MM.1S (cell line): ENCODE results near the gene MNDA.
"Not testable (repeated sequence)": the region's sequence is repeated elsewhere in the genome, so short reads cannot be mapped to it uniquely, and the experiment has no call there.

Experiments
- DNase-seq: peaks from one replicate; pipeline ENCODE4 v3.0.0-alpha.2; 2015
- H2AFZ ChIP-seq: fragments of 300-600 bp; sonication (generic); 2 replicates; pipeline ENCODE4 v1.6.0; 2016; ENCODE audit warnings: antibody characterized with exemption, low read length
- H3F3A ChIP-seq: fragments of 300-600 bp; sonication (generic); 2 replicates; pipeline ENCODE4 v1.6.1; 2016; ENCODE audit warnings: mild to moderate bottlenecking, antibody characterized with exemption, low read length, moderate library complexity, mixed read lengths; ENCODE audit not compliant: insufficient read depth
- H3K27ac ChIP-seq: fragments of 300-600 bp; sonication (generic); 2 replicates; pipeline ENCODE4 v1.5.1; 2016; ENCODE audit warnings: mild to moderate bottlenecking, low read length
- H3K27me3 ChIP-seq: fragments of 300-600 bp; sonication (generic); replicated peaks from 2 replicates; pipeline ENCODE4 v1.6.0; 2016; ENCODE audit warnings: low read length; ENCODE audit not compliant: insufficient read depth
- H3K36me3 ChIP-seq: fragments of 300-600 bp; sonication (generic); replicated peaks from 2 replicates; pipeline ENCODE4 v1.6.1; 2016; ENCODE audit warnings: mild to moderate bottlenecking, low read length, mixed read lengths; ENCODE audit not compliant: insufficient read depth
- H3K4me1 ChIP-seq: fragments of 300-600 bp; sonication (generic); 2 replicates; pipeline ENCODE4 v1.6.1; 2016; ENCODE audit warnings: low read length, mixed read lengths
- H3K4me2 ChIP-seq: fragments of 300-600 bp; sonication (generic); 2 replicates; pipeline ENCODE4 v1.6.0; 2016; ENCODE audit warnings: low read depth, low read length
- H3K4me3 ChIP-seq: fragments of 300-600 bp; sonication (generic); 2 replicates; pipeline ENCODE4 v1.5.1; 2016; ENCODE audit warnings: low read length, mixed read lengths
- H3K79me2 ChIP-seq: fragments of 300-600 bp; sonication (generic); 2 replicates; pipeline ENCODE4 v1.6.1; 2016; ENCODE audit warnings: mixed run types, low read length, mixed read lengths
- H3K9ac ChIP-seq: fragments of 300-600 bp; sonication (generic); 2 replicates; pipeline ENCODE4 v1.6.1; 2016; ENCODE audit warnings: low read length, mixed read lengths
- H3K9me2 ChIP-seq: fragments of 300-600 bp; sonication (generic); replicated peaks from 2 replicates; pipeline ENCODE4 v1.6.1; 2016; ENCODE audit warnings: mild to moderate bottlenecking, low read length, mixed read lengths; ENCODE audit not compliant: insufficient read depth
- H3K9me3 ChIP-seq: fragments of 300-600 bp; sonication (generic); replicated peaks from 2 replicates; pipeline ENCODE4 v1.6.1; 2016; ENCODE audit warnings: mild to moderate bottlenecking, low read length, mixed read lengths; ENCODE audit not compliant: insufficient read depth
- H4K20me1 ChIP-seq: fragments of 300-600 bp; sonication (generic); 2 replicates; pipeline ENCODE4 v1.6.1; 2016; ENCODE audit warnings: mild to moderate bottlenecking, low read length, moderate library complexity, mixed read lengths; ENCODE audit not compliant: insufficient read depth
- CTCF ChIP-seq: fragments of 300-600 bp; sonication (generic); IDR thresholded peaks from 2 replicates; pipeline ENCODE4 v1.5.1; 2016; ENCODE audit warnings: antibody characterized with exemption, low read length, mixed read lengths
- EZH2 ChIP-seq: fragments of 300-600 bp; sonication (generic); optimal IDR thresholded peaks from 2 replicates; pipeline ENCODE3; 2017; ENCODE audit warnings: low read depth, mild to moderate bottlenecking, antibody characterized with exemption, low read length, mixed read lengths
- EZH2phosphoT487 ChIP-seq: fragments of 300-600 bp; sonication (generic); IDR thresholded peaks from 2 replicates; pipeline ENCODE4 v1.6.1; 2018; ENCODE audit warnings: antibody characterized with exemption, low read length

Gene MNDA

GRCh38 chr1:158840236-158840635 lies 9.1 kb downstream of the MNDA start:
- H3K27ac ChIP-seq, result no peak overlapping the region
- DNase-seq, result no peak
- H4K20me1 ChIP-seq, result no peaks in the 10 kb centered on the region
- H2AFZ ChIP-seq, result no peak overlapping the region
- H3K79me2 ChIP-seq, result no peaks in the 10 kb centered on the region
- no peak overlapping the region for H3K9ac ChIP-seq
- no peak overlapping the region for H3K4me2 ChIP-seq
- no peaks in the 10 kb centered on the region for H3K27me3 ChIP-seq
- no peaks in the 10 kb centered on the region for H3K4me1 ChIP-seq
- no peaks in the 10 kb centered on the region for H3K36me3 ChIP-seq
- no peaks in the 10 kb centered on the region for H3K9me3 ChIP-seq
- H3K9me2 ChIP-seq, result no peaks in the 10 kb centered on the region
- TF ChIP-seq CTCF (no peak), EZH2phosphoT487 (no peak), EZH2 (no peak)
- no peak overlapping the region for H3K4me3 ChIP-seq
- no peaks in the 10 kb centered on the region for H3F3A ChIP-seq

GRCh38 chr1:158864595-158864994 lies 33.4 kb downstream of the MNDA start:
- Histone ChIP-seq H4K20me1 (no peaks in the 10 kb centered on the region), H3K9ac (no peak overlapping the region), H3K27ac (no peak overlapping the region), H3K4me3 (no peak overlapping the region), H3K9me2 (no peaks in the 10 kb centered on the region), H3K79me2 (no peaks in the 10 kb centered on the region), H3K4me1 (no peaks in the 10 kb centered on the region), H2AFZ (no peak overlapping the region), H3K36me3 (no peaks in the 10 kb centered on the region), H3K9me3 (no peaks in the 10 kb centered on the region), H3K4me2 (no peak overlapping the region), H3F3A (no peaks in the 10 kb centered on the region), H3K27me3 (no peaks in the 10 kb centered on the region)
- no peak for TF ChIP-seq CTCF
- no peak for TF ChIP-seq EZH2
- TF ChIP-seq EZH2phosphoT487, result no peak
- no peak for DNase-seq

- not testable (repeated sequence) for H4K20me1 ChIP-seq, H3F3A ChIP-seq, H3K4me1 ChIP-seq
These were observed 39.3 kb downstream of the MNDA start for GRCh38 chr1:158870438-158870837.

GRCh38 chr1:158873141-158873540 lies 42.0 kb downstream of the MNDA start:
- no peaks in the 10 kb centered on the region for H3K36me3 ChIP-seq
- no peaks in the 10 kb centered on the region for H3K4me1 ChIP-seq
- no peaks in the 10 kb centered on the region for H3K79me2 ChIP-seq
- no peak for TF ChIP-seq EZH2phosphoT487
- TF ChIP-seq CTCF, result no peak
- TF ChIP-seq EZH2, result no peak
- no peaks in the 10 kb centered on the region for H3K9me2 ChIP-seq
- no peak overlapping the region for H2AFZ ChIP-seq
- H3K9ac ChIP-seq, result no peak overlapping the region
- H3F3A ChIP-seq, result no peaks in the 10 kb centered on the region
- H3K4me3 ChIP-seq, result no peak overlapping the region
- H3K27me3 ChIP-seq, result no peaks in the 10 kb centered on the region
- no peak for DNase-seq
- H3K27ac ChIP-seq, result no peak overlapping the region
- H3K9me3 ChIP-seq, result no peaks in the 10 kb centered on the region
- H3K4me2 ChIP-seq, result no peak overlapping the region
- no peaks in the 10 kb centered on the region for H4K20me1 ChIP-seq

More at GRCh38 chr1:158870438-158870837, 39.3 kb downstream of the MNDA start:
- not testable (repeated sequence) for H3K4me3 ChIP-seq, H3K79me2 ChIP-seq, DNase-seq, H3K27ac ChIP-seq, H3K36me3 ChIP-seq, H3K9me2 ChIP-seq, H3K27me3 ChIP-seq, H2AFZ ChIP-seq, H3K4me2 ChIP-seq, H3K9ac ChIP-seq, H3K9me3 ChIP-seq
